ENCODE measurements around the gene PAIP2.
"Not testable (repeated sequence)": the region's sequence is repeated elsewhere in the genome, so short reads cannot be mapped to it uniquely, and the experiment has no call there.

PAIP2 gene

DNA sequence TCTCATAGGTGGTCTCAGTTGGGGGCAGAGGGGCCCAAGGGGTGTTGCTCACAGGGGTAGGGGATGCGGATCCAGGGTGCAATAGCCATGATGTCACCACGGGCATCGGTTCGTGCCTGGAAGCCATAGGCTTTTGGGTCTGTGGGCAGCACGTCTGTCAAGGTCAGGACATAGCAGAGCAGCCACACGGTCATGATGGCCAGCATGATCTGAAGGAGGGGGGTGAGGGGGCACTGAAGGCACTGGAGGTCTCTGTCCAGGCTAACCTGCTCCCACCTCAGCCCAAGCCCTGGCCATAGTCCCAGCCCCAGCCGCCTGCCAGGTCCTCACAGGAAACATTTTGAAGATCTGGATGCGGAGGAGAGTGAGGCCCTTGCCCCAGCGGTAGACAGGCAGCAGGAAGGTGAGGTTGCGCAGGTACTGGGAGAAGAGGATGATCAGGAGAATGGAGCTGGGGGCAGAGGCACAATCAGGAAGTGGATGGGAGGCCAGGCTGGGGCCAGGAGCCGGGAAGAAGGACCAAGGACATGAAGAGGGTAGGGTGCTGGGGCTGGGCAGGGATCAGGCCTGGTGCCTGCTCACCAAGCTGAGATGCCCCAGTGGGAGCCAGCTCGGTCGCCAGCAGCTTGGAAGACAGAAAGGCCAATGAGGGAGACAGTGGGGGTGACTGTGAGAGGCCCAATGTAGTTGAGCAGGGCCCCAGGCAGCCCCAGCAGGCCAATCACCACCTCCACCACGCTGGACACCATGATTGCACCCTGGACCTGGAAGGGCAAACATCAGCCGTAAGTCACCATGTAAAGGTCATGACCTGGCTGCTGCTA is 38.2 kb downstream of the PAIP2 start:
- no peak for DNase-seq

DNA sequence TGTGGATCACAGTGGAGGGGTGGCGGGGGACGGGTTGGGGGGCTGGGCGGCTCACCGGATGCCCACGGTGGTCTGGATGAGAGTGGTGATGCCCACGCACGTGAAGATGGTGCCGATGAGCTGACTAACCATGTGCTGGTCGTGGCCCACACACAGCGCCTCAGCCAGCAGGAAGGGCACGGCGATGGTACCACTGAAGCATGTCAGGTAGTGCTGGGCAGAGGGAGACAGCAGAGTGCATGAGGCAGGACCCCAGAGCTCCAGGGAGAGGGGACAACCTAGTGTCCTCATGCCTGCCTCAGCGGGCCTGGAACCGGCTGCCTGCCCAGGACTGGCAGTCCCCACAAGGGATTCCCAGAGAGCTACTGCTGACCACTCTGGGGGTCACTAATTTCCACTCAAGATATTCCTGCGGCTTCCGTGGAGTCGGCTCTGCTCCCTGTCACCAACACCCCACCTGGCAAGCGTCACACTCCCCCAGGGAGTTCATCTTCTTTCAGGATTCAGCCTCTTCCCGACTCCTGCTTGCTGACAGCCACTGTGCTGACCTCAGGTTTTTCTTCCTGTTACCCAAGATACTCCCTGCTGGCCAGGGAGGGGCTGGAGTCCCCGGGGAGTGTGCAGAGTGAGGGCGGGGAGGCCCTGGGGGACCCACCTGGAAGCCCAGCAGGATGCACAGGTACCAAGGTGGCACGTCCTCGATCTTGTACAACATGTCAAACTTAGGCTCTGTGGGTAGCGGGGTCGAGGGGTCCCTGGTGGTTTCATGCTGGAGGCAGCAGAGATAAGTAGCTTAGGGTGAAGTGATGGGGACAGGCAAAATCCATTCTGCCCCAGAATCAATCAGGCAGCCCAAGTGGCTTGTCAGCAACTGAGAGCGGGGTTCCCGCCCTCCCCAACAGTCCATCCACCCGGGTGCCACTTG is 40.4 kb downstream of the PAIP2 start:
- DNase-seq, result no peak

DNA sequence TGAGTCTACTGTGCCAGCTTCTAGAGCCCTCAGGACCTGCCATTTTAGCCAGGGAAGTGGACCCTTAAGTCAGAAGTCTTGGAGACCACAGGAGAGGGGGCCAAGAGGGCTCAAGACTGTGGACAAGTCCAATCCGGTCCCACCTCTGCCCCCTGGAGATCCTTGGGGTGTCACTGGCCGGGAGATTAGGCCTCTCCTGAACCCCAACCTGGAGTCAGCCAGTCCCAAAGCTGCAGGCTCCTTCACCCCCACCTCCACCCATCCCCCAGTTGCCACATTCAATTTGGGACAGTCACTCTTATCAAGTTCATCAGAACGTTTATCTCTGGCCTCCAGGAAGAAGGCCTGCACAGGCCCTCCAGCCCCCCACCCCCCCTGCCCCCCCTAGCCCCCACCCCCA is 41.2 kb downstream of the PAIP2 start:
- DNase-seq, result no peak

DNA sequence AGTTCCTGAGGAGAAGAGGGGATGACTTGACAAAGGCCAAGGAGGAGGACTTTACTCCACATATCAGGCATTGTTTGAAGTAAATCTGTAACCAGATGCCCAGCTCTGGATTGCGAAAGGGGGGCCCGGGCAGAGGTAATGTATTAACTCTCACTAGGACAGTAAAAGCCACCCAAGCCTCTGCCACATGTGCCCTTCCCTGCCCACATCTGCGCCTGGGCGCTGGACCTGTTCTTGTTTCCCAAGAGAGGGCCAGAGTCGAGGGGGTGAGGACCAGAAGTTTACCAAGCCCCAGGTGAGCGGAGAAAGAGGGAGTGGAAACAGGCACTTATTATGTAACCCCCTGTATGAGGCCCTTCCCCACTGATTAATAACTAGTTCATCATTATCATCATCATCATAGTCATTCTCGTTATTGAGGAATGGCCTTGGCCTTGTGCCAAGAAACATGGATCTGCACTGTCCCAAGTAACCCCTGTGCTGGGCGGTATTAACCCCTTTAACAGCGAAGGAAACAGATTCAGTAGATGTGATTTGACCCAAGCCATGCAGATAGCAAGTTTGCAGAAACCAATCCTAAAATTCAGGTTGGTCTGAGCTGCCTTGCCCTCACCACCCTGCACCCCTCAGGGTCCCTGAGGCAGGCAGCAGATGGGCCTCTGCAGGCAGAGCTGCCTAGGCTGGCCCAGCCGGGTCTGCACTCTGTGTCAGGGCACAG is 41.8 kb downstream of the PAIP2 start, which contains the start of gene SLC23A1:
Gene SLC23A1, minus strand, starts transcription at position 23 of the 718 bp plus-strand sequence. CDS start 44 bp downstream, outside the sequence.
- DNase-seq, result no peak

DNA sequence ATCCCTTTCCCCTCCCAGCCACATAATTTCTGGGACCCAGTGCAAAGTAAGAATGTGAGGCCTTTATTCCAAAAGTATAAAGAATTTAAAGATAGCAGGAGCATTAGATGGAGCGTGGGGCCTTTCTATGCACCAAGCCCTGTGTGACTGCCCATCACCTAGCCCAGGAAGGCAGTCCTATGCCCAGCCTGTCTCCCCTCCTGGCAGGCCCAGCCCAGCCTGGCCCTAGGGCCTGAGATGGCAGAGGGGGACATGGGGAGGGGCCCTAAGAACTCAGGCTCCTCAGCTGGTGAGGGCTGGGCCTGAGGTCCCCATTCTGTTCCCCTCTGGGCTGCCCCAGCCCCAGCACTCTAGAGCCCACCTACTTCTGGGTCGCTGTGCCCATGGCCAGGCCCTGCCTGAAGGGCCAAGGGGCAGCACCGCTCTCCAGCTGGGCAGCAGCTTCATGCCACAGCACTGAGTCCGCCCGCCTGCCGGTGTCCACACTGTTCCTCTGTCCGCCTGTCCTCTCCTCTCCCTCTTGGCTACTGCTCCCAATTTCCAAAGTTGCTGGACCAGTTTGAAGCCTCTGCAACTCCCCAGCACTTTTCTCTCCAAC is 42.4 kb downstream of the PAIP2 start:
- no peak for DNase-seq

DNA sequence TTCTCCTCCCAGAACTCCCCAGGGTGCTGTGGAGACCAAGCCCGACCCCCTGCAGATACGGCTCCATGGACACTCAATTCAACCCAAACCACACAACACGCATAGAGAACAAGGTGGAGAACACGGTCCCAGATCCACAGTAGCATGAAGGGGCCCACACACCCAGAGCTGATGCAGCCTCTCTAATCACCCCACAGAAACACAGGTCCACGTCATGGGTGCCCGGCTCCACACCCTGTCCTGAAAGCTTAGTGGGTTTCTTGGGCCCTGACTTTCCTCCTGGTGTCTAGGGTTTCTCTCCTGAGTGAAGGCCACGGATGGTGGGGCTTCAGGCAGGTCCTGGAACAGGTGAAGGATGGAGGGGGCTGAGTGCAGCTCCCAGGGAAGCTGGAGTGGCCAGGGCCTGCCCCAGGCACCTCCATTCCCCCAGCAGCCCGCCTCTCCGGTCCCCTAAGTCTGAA is 43.0 kb downstream of the PAIP2 start:
- DNase-seq, result no peak

DNA sequence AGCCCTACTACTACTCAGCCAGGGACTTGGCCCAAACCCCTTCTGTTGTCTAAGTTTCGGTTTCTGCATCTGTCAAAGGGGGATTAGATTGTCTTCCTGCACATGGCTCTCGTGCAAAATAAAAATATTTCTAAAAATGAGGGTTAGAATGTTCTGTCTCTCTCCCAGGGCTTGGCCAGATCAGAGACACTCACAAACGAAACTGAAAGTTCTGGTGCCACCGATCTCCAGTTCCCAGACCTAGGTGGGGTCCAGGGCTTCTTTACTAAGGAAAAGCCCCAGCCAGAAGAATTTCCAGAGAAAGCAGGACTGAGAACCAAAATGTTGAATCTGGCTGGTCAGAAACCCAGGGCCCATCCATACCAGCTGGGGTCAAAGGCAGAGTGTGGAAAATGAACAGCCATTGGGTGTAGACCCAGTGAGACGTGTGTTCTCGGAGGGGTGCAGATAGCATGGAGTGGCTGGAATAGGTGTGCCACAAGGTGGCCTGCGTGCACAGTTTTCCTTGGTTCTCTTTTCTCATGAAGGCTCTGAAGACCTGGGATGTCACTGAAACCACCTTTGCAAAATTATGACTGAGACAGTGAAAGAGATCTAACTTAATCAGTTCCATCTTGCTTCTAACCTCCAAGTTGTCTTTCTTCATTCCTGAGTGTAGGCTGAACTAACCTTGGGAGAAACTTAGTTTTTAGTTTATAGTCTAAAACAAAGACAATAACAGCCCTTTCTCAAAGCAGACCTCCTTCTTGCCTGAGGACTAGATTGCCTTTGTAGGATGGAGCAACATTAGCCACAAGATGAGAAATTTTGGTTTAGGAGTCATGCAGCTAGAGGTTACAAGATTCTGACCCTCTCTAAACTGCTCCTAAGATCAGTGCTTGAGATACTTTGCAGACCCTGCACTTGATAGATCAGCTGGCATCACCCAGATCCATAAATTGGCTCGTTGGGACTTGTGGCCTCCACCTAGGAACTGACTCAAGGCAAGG is 43.7 kb downstream of the PAIP2 start:
- DNase-seq, result no peak

DNA sequence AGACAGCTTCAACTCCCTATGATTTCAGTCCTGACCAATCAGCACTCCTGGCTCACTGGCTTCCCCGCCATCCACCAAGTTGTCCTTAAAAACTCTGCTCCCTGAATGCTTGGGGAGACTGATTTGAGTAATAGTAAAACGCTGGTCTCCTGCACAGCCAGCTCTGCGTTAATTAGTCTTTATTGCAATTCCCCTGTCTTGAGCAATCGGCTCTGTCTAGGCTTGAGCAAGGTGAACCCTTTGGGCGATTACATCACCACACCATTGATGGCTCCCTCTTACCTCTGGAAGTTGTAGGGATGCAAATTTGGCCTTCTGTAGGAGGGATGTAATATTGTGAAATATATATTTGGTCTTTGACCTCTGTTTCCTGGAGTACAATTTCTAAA is 44.4 kb downstream of the PAIP2 start:
- DNase-seq, result no peak

DNA sequence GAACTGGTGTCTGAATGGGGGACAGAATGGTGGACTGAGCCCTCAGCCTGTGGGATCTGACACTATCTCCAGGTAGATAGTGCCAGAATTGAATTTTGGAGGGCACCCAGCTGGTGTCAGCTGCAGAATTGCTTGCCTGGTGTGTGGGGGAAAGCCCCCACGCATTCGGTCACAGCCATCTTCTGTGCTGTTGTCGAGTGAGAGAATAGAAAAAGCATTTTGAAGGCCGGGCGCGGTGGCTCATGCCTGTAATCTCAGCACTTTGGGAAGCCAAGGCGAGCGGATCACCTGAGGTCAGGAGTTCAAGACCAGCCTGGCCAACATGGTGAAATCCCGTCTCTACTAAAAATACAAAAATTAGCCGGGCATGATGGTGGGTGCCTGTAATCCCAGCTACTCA is 45.3 kb downstream of the PAIP2 start:
- DNase-seq, result not testable (repeated sequence)

DNA sequence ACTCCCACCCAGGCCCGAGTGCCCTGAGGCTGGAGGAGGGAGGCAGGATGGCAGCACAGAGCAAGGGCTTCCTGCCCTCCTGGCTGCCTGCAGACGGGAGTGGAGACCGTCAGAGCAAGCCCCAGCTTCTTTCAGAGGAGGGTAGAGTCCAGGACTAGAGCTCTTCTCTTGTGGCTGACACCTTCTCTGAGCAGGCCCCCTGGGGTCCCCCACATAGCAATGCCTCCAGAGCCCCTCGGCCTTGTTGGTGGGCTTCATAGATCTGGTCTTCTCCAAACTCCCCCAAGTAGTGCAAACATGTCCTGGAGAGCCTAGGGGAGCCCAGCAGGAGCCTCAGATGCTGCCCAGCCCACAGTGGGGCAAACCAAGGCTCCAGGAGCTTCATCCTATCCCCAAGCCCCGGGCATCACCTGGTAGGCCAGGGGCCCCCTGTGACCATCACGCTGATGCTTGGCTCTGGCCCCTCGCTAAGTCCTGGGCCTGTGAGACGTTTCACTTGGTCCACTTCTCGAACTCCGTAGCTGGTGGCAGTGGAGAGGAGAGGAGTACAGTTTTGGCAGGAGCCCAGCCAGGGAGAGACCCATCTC is 46.0 kb downstream of the PAIP2 start:
- no peak for DNase-seq

DNA sequence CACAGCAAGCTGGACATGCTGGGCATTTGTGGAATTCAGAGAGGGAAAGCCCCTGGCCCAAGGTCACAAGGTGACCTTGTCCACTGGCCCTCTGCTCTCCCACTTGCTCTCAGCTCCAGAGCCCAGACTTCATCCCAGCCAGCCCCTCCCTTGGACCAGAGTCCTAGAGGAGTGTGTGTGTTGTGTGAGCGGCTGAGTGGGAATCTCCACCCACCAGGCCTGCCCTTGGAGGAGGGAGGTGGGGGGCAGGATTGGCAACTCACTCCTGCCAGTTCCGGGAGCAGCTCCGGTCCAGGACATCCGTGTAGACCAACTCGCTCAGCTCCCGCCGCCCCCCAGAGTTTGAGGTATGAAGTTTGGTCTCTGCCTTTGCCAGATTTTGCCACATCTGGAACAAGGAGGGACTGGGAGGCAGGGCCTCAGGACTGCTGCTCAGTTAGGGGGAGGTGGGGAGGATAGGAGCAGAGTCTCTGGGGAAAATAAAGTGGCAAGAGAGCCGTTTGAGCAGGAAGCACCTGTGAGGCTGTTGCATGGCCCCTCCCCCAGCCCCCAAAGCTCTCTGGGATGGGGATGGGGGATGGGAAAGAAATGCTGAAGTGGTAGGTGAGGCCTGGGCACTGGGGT is 46.7 kb downstream of the PAIP2 start:
- no peak for DNase-seq

DNA sequence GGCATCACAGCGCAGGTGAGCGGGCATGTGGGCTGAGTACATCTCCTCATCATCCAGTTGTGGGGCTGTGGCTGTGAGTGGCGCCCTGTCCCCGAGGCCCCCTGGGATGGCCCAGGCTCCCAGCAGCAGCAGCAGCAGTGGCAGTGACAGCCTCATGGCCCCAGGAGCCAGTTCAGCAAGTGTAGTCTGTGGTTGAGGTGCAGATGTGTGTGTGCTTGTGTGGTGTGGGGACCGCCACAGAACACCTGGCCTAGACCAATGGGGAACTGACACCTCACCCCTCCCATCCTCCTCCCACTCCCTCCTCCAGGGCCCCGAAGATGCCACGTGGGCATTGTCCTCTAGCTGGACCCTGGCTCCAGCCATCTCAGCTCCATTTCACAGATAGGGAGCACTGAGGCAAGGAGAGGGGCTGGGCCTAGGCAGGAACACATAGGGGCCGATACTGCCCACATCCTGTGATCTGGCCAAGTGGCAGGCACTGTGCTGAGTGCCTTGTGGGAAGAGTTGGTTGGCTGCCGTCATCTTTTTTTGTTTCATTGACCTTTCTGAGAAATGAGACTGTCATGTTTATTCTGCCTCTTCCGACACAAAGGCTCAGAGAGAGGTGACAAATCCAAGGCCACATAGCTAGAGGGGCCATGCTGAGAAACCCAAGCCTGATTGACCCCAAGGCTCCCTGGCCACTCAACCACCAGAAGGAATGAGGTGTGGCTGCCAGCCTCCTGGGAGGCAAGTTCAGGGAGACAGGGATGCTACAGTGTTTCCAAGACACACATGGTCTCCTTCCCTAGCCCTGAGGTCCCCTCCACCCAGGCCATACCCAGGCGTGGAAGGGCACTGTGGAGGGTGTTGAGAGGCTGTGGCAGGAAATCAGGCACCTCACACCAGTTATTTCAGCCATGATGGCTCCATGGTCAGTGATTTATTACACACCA is 48.3 kb downstream of the PAIP2 start, which contains the start of gene MZB1:
Gene MZB1, minus strand, starts transcription at position 213 of the 938 bp plus-strand sequence. Its CDS starts 57 bp downstream, at position 156.
- no peak for DNase-seq

DNA sequence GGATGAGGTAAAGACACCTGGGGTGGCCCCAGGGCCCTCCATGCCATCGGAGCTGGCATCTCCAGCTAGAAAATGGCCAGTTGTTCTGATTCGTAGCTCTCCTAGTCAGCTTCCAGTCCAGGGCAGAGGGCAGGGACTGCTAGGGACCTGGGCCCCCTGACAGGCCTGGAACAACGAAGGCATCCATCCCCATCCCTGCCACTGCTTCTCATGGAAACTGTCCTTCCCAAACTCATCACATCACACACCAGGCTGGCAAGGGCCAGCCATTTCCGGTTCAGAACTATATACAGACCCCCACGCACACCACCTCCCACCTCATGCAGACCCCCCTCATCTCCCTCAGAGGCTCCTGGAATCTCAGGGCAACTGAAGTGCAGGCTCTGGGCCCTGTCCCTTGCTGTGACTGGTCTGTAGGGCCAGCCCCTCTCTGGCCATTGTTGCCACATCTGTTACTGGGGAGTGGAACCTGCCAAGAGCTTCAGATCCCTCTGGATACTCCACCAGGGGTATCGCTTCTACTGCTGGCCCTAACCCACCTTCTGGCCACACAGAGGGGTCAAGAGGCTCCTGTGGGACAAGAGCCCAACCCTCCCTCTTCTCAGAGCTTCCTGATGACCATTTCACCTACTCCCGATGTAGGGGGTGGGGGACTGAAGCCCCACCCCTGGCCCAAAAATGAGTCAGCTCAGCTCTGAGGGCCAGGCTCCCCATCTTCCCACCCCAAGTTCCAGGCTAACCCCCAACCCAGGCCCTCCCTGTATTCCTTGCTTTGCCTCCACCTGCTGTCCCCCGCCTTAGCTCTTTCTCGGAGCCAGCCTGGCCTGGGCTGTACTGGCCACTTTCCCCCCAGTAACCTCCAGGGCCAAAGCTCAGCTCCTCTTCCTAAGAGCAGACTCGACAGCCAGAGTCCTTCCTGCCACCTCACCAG is 49.2 kb downstream of the PAIP2 start:
- DNase-seq, result no peak

DNA sequence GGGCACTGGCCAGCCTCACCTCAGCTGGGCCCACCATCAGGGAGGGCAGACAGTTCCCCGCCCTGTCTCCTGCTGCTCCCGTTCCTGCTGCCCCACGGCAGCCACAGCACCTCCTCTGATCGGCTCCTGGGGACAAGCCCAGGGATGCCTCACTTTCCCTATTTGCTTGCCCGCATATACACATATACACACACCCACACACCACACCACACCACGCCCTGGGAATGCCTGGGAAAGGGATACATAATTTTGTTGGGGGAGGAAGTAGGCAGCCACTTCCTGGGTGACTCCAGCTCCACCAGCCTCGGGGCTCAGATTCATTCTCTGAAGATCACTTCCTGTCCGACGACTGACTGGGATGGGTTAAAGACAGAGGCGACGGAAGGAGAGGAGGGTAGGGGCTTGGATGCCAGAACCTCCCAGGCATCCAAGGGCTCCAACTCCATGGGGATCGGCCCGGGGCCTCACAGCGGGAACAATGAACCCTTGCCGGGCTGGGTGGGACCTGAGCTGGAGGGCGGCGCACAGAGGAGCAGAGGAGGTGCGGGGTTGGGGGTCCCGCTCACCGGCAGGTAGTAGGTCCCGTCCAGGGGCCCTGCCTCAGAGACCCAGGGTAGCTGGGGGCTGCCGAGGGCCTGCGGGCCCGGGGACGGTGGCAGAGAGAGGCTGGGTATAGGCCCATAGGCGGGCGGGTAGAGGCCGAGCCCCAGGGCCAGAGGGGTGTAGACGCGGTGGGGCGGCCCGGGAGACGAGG is 50.1 kb downstream of the PAIP2 start:
- DNase-seq, result no peak

DNA sequence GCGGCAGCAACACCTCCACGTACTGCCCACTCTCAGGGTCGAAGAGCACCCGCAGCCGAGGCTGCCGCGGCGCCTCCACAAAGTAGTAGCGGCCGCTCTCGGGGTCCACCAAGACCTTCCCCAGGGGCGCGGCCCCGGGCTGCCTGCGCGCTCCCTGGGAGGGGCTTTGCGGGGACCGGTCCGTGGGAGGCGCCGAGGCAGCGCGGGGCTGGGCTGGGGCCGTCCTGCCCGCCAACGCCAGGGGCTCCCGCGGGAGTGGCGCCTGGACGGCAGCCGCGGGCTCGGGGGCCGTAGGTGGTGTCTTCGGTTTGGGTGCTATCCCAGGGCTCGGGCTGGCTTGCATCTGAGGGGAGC is 50.6 kb downstream of the PAIP2 start:
- no peak for DNase-seq

DNA sequence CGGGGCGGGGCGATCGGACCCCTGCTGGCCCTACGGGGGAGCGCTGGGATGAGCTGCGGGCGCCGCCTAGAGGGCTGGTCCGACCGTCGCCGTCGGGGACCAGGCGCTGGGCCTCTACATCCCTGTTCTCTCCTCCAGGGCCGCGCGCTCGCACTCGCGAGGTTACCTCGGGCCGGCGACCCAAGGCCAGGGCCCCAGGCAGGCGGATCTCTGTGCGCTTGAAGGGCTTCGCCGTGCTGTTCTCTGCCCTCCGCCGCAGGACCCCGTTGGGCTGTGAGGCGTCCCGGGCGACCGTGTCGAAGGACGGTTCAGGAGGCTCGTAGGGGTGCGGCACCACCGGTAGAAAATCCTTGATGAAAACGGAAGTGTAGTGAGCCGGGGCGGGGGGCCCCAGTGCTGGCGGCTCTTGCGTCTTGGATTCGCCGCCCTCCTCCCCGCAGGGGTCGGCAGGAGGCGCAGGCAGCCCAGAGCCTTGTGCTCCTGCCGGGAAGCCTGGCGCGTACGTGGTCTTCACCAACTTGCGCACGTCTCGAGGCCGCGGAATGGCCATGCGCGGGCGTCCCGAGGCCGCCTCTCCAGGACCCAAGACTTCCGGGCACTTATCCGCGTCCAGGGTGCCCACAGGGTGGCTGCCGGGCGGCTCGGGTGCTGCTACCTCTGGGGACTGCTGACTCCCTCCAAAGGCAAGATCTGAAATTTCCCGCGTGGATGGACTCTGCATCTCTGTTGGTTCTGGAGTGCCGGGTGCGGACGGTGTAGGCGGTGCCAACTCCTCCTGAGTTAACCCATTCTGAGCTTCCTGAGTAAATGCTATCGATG is 51.2 kb downstream of the PAIP2 start:
- no peak for DNase-seq

Data from GOT3 (cell line).